Measurements from ENCODE around the gene BTN3A1.

The BTN3A1 gene

GRCh38 chr6:26379740-26380139, 22.3 kb upstream of the BTN3A1 start:
- Histone ChIP-seq H3K27me3 (ENCODE audit: insufficient read depth, insufficient read length) (no peaks in the 10 kb centered on the region), H3K36me3 (ENCODE audit: insufficient read depth, insufficient read length, low read length) (no peaks in the 10 kb centered on the region), H3K9ac (ENCODE audit: insufficient read length, low read depth) (no peak overlapping the region), H3K4me3 (ENCODE audit: insufficient read length, low read depth) (no peak overlapping the region), H3K4me1 (ENCODE audit: insufficient read depth, insufficient read length) (no peaks in the 10 kb centered on the region), H3K9me3 (ENCODE audit: insufficient read depth, low read length) (no peaks in the 10 kb centered on the region)
- no peak for DNase-seq (ENCODE audit: low read depth, low spot score)
- TF ChIP-seq YY1 (IDR thresholded peaks at IDR 0.05; ENCODE audit: insufficient read depth, insufficient read length) (no peak), ZNF274 (IDR thresholded peaks at IDR 0.05; ENCODE audit: low read depth, low read length) (no peak), SUZ12 (IDR thresholded peaks at IDR 0.05; ENCODE audit: extremely low read depth, insufficient read depth, insufficient read length) (no peak)

- Histone ChIP-seq H3K4me3 (ENCODE audit: insufficient read length, low read depth) (no peak overlapping the region), H3K4me1 (ENCODE audit: insufficient read depth, insufficient read length) (no peaks in the 10 kb centered on the region), H3K36me3 (ENCODE audit: insufficient read depth, insufficient read length, low read length) (no peaks in the 10 kb centered on the region), H3K9me3 (ENCODE audit: insufficient read depth, low read length) (no peaks in the 10 kb centered on the region), H3K9ac (ENCODE audit: insufficient read length, low read depth) (no peak overlapping the region), H3K27me3 (ENCODE audit: insufficient read depth, insufficient read length) (no peaks in the 10 kb centered on the region)
- DNase-seq (ENCODE audit: low read depth, low spot score) = no peak
- no peak for TF ChIP-seq ZNF274 (IDR thresholded peaks at IDR 0.05; ENCODE audit: low read depth, low read length)
- TF ChIP-seq SUZ12 (IDR thresholded peaks at IDR 0.05; ENCODE audit: extremely low read depth, insufficient read depth, insufficient read length) = no peak
- TF ChIP-seq YY1 (IDR thresholded peaks at IDR 0.05; ENCODE audit: insufficient read depth, insufficient read length) = no peak
Observed at GRCh38 chr6:26380256-26380655, 21.8 kb upstream of the BTN3A1 start.

- Histone ChIP-seq H3K4me3 (ENCODE audit: insufficient read length, low read depth) (no peak overlapping the region), H3K36me3 (ENCODE audit: insufficient read depth, insufficient read length, low read length) (no peaks in the 10 kb centered on the region), H3K9ac (ENCODE audit: insufficient read length, low read depth) (no peak overlapping the region), H3K9me3 (ENCODE audit: insufficient read depth, low read length) (no peaks in the 10 kb centered on the region), H3K4me1 (ENCODE audit: insufficient read depth, insufficient read length) (no peaks in the 10 kb centered on the region), H3K27me3 (ENCODE audit: insufficient read depth, insufficient read length) (no peaks in the 10 kb centered on the region)
- no peak for TF ChIP-seq SUZ12 (IDR thresholded peaks at IDR 0.05; ENCODE audit: extremely low read depth, insufficient read depth, insufficient read length)
- no peak for TF ChIP-seq ZNF274 (IDR thresholded peaks at IDR 0.05; ENCODE audit: low read depth, low read length)
- TF ChIP-seq YY1 (IDR thresholded peaks at IDR 0.05; ENCODE audit: insufficient read depth, insufficient read length) = no peak
- DNase-seq (ENCODE audit: low read depth, low spot score) = no peak
Observed at GRCh38 chr6:26382121-26382520, 20.0 kb upstream of the BTN3A1 start.

- peaks cover 2% of the 10 kb centered on the region for H3K4me1 ChIP-seq (ENCODE audit: insufficient read depth, insufficient read length)
- H3K4me3 ChIP-seq (ENCODE audit: insufficient read length, low read depth) = peak overlapping the region; percentile 61
- DNase-seq (ENCODE audit: low read depth, low spot score) = no peak
- no peaks in the 10 kb centered on the region for H3K27me3 ChIP-seq (ENCODE audit: insufficient read depth, insufficient read length)
- no peaks in the 10 kb centered on the region for H3K36me3 ChIP-seq (ENCODE audit: insufficient read depth, insufficient read length, low read length)
- peak overlapping the region; percentile 81 for H3K9ac ChIP-seq (ENCODE audit: insufficient read length, low read depth)
- no peaks in the 10 kb centered on the region for H3K9me3 ChIP-seq (ENCODE audit: insufficient read depth, low read length)
- no peak for TF ChIP-seq ZNF274 (IDR thresholded peaks at IDR 0.05; ENCODE audit: low read depth, low read length)
- TF ChIP-seq SUZ12 (IDR thresholded peaks at IDR 0.05; ENCODE audit: extremely low read depth, insufficient read depth, insufficient read length) = no peak
- TF ChIP-seq YY1 (IDR thresholded peaks at IDR 0.05; ENCODE audit: insufficient read depth, insufficient read length) = no peak
Observed at GRCh38 chr6:26383624-26384417, 18.3 kb upstream of the BTN3A1 start.

- H3K9ac ChIP-seq (ENCODE audit: insufficient read length, low read depth) = no peak overlapping the region
- H3K27me3 ChIP-seq (ENCODE audit: insufficient read depth, insufficient read length) = no peaks in the 10 kb centered on the region
- H3K4me1 ChIP-seq (ENCODE audit: insufficient read depth, insufficient read length) = peaks cover 2% of the 10 kb centered on the region
- H3K9me3 ChIP-seq (ENCODE audit: insufficient read depth, low read length) = no peaks in the 10 kb centered on the region
- no peak for DNase-seq (ENCODE audit: low read depth, low spot score)
- TF ChIP-seq YY1 (IDR thresholded peaks at IDR 0.05; ENCODE audit: insufficient read depth, insufficient read length) (no peak), SUZ12 (IDR thresholded peaks at IDR 0.05; ENCODE audit: extremely low read depth, insufficient read depth, insufficient read length) (no peak), ZNF274 (IDR thresholded peaks at IDR 0.05; ENCODE audit: low read depth, low read length) (no peak)
- H3K36me3 ChIP-seq (ENCODE audit: insufficient read depth, insufficient read length, low read length) = peaks cover 7% of the 10 kb centered on the region
- no peak overlapping the region for H3K4me3 ChIP-seq (ENCODE audit: insufficient read length, low read depth)
Observed at GRCh38 chr6:26385734-26386125, 16.3 kb upstream of the BTN3A1 start.

- Histone ChIP-seq H3K4me1 (ENCODE audit: insufficient read depth, insufficient read length) (peaks cover 2% of the 10 kb centered on the region), H3K4me3 (ENCODE audit: insufficient read length, low read depth) (no peak overlapping the region), H3K9ac (ENCODE audit: insufficient read length, low read depth) (no peak overlapping the region), H3K9me3 (ENCODE audit: insufficient read depth, low read length) (no peaks in the 10 kb centered on the region), H3K27me3 (ENCODE audit: insufficient read depth, insufficient read length) (no peaks in the 10 kb centered on the region), H3K36me3 (ENCODE audit: insufficient read depth, insufficient read length, low read length) (peaks cover 15% of the 10 kb centered on the region)
- DNase-seq (ENCODE audit: low read depth, low spot score) = no peak
- TF ChIP-seq YY1 (IDR thresholded peaks at IDR 0.05; ENCODE audit: insufficient read depth, insufficient read length) (no peak), SUZ12 (IDR thresholded peaks at IDR 0.05; ENCODE audit: extremely low read depth, insufficient read depth, insufficient read length) (no peak), ZNF274 (IDR thresholded peaks at IDR 0.05; ENCODE audit: low read depth, low read length) (no peak)
Observed at GRCh38 chr6:26387565-26387964, 14.5 kb upstream of the BTN3A1 start.

GRCh38 chr6:26388014-26388413, 14.1 kb upstream of the BTN3A1 start:
- Histone ChIP-seq H3K27me3 (ENCODE audit: insufficient read depth, insufficient read length) (no peaks in the 10 kb centered on the region), H3K4me3 (ENCODE audit: insufficient read length, low read depth) (no peak overlapping the region), H3K4me1 (ENCODE audit: insufficient read depth, insufficient read length) (peaks cover 2% of the 10 kb centered on the region), H3K9ac (ENCODE audit: insufficient read length, low read depth) (no peak overlapping the region), H3K9me3 (ENCODE audit: insufficient read depth, low read length) (no peaks in the 10 kb centered on the region), H3K36me3 (ENCODE audit: insufficient read depth, insufficient read length, low read length) (peaks cover 19% of the 10 kb centered on the region)
- no peak for DNase-seq (ENCODE audit: low read depth, low spot score)
- no peak for TF ChIP-seq ZNF274 (IDR thresholded peaks at IDR 0.05; ENCODE audit: low read depth, low read length)
- TF ChIP-seq SUZ12 (IDR thresholded peaks at IDR 0.05; ENCODE audit: extremely low read depth, insufficient read depth, insufficient read length) = no peak
- no peak for TF ChIP-seq YY1 (IDR thresholded peaks at IDR 0.05; ENCODE audit: insufficient read depth, insufficient read length)

Data from NT2/D1 (cell line).